HT1080 (cell line): ENCODE measurements around the gene NAPSA. TPM values are rescaled to one million over a fixed set of nuclear protein-coding genes. Genes with fewer than 3 reads are reported as not detected.
"Not testable (repeated sequence)": the region's sequence is repeated elsewhere in the genome, so short reads cannot be mapped to it uniquely, and the experiment has no call there.

Experiments used
- DNase-seq: peaks from one replicate; pipeline ENCODE4 v3.0.0-alpha.2; 2015; ENCODE audit warnings: low read depth
- total RNA-seq: library from RNA; depleted of rRNA; stranded (reverse); fragments of >200 nt; shearing (Covaris generic); gene quantifications from 2 replicates; pipeline ENCODE4 v1.2.3, GENCODE V29; 2014

The NAPSA gene
- total RNA-seq, 1 experiment from 2014 or later, result not detected

- DNase-seq, result no peak
Measured at GRCh38 chr19:50331994-50332243, 33.5 kb downstream of the NAPSA start.

- no peak for DNase-seq
Measured at GRCh38 chr19:50331221-50331993, 34.0 kb downstream of the NAPSA start.

GRCh38 chr19:50330365-50331078, 34.9 kb downstream of the NAPSA start:
- DNase-seq, result no peak

GRCh38 chr19:50329926-50330294, 35.5 kb downstream of the NAPSA start:
- not testable (repeated sequence) for DNase-seq

GRCh38 chr19:50329146-50329925, 36.1 kb downstream of the NAPSA start, which contains the start of gene KCNC3:
Gene KCNC3 (minus strand): TSS chr19:50329377. CDS start chr19:50329082, 295 bp downstream.
- DNase-seq, result no peak

- no peak for DNase-seq
Measured at GRCh38 chr19:50328873-50329145, 36.6 kb downstream of the NAPSA start.

- no peak for DNase-seq
Measured at GRCh38 chr19:50328224-50328872, 37.1 kb downstream of the NAPSA start.

- no peak for DNase-seq
Measured at GRCh38 chr19:50327461-50328223, 37.8 kb downstream of the NAPSA start.

GRCh38 chr19:50327013-50327412, 38.4 kb downstream of the NAPSA start:
- no peak for DNase-seq

GRCh38 chr19:50326101-50326664, 39.3 kb downstream of the NAPSA start:
- DNase-seq, result no peak

GRCh38 chr19:50325310-50326100, 39.9 kb downstream of the NAPSA start:
- no peak for DNase-seq

- DNase-seq, result no peak
Measured at GRCh38 chr19:50324331-50324730, 41.1 kb downstream of the NAPSA start.

- no peak for DNase-seq
Measured at GRCh38 chr19:50323782-50324133, 41.7 kb downstream of the NAPSA start.

GRCh38 chr19:50322931-50323781, 42.3 kb downstream of the NAPSA start:
- no peak for DNase-seq

- DNase-seq, result no peak
Measured at GRCh38 chr19:50322234-50322633, 43.2 kb downstream of the NAPSA start.

- no peak for DNase-seq
Measured at GRCh38 chr19:50321831-50322230, 43.6 kb downstream of the NAPSA start.

- DNase-seq, result no peak
Measured at GRCh38 chr19:50320596-50320995, 44.8 kb downstream of the NAPSA start.

GRCh38 chr19:50320051-50320450, 45.4 kb downstream of the NAPSA start:
- no peak for DNase-seq

GRCh38 chr19:50319156-50319555, 46.3 kb downstream of the NAPSA start:
- no peak for DNase-seq
